ENCODE results near the gene RPL19.

Gene RPL19

DNA sequence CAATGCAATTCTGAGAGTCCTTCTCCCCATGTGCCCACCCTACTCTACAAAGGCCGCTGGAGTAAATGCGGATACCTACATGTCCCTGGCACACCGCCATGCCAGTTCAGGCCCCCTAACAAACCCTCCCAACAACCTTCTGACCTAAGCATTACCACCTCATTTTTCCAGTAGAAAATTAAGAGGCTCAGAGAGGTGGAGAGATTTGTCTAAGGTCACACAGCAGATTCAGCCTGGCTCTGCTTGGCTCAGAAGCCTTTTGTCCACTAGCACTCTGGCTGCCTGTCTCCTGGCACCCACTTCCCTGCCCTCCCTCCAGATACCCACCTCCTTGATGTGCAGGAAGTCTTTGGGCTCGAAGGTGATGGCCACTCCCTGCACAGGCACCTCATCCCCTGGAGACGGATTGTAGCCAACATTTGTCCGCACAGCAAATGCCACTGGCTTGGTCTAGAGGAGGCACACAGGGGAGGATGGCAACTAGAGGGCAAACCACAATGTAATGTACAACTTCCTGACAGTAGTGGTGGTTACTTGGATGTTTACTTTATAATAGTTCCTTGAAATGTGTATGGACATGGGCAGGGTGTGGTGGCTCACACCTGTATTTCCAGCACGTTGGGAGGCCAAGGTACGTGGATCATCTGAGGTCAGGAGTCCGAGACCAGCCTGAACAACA is 12.8 kb upstream of the RPL19 start:
- Histone ChIP-seq H3K36me3 (ENCODE audit: insufficient read depth, low read length) (peaks cover 7% of the 10 kb centered on the region; the same call in 1 of the 2 replicates), H3K27me3 (ENCODE audit: insufficient read depth, low read length) (no peaks in the 10 kb centered on the region), H2AFZ (ENCODE audit: low read length, unreplicated experiment) (no peak overlapping the region), H3K79me2 (ENCODE audit: control insufficient read depth, insufficient read depth, low read length, unreplicated experiment) (no peaks in the 10 kb centered on the region), H3K4me1 (ENCODE audit: control insufficient read depth, insufficient read depth, low read length, unreplicated experiment) (no peaks in the 10 kb centered on the region), H3K4me3 (ENCODE audit: low read depth, low read length) (no peak overlapping the region), H3K27ac (ENCODE audit: low read depth, low read length) (no peak overlapping the region)

DNA sequence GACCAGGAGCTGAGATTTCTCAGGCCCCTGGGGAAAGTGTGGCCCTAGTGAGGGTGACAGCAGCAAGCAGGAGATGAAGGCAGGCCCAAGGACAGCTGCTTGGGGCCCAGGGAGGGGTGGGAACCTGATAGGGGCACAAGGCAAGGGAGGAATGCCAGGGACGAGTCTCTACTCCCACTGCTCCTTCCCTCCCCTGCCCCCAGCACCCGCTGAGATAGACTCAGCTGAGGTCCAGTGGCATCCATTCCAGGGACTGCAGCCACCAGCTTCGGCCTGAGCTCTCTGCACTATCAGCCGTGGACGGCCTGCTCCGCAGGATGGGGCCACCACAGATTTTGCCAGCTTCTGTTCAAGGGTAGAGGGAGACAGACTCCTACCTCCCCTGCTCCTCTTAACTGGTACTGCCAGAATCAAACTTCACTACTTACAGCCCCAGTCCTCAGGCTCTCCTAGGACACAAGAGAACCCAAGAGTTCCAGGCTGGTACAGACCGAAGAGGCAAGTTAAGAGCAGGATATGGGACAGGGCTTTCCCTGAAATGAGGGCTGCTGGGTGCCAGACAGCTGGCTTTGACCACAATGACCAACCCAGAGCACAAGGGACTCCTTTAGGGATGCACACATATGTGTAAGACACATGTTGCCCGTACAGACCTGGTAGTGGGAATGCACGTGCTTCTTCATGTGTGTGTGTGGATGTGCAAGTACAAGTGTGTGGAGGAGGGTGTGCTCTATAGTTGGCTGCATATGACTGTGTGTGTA is 8.2 kb upstream of the RPL19 start:
- no peak overlapping the region for H2AFZ ChIP-seq (ENCODE audit: low read length, unreplicated experiment)
- peaks cover 3% of the 10 kb centered on the region; the same call in 1 of the 2 replicates for H3K36me3 ChIP-seq (ENCODE audit: insufficient read depth, low read length)
- H3K27me3 ChIP-seq (ENCODE audit: insufficient read depth, low read length): no peaks in the 10 kb centered on the region
- peaks cover 36% of the 10 kb centered on the region for H3K79me2 ChIP-seq (ENCODE audit: control insufficient read depth, insufficient read depth, low read length, unreplicated experiment)
- H3K4me1 ChIP-seq (ENCODE audit: control insufficient read depth, insufficient read depth, low read length, unreplicated experiment): peaks cover 26% of the 10 kb centered on the region
- no peak overlapping the region for H3K27ac ChIP-seq (ENCODE audit: low read depth, low read length)
- no peak overlapping the region for H3K4me3 ChIP-seq (ENCODE audit: low read depth, low read length)

DNA sequence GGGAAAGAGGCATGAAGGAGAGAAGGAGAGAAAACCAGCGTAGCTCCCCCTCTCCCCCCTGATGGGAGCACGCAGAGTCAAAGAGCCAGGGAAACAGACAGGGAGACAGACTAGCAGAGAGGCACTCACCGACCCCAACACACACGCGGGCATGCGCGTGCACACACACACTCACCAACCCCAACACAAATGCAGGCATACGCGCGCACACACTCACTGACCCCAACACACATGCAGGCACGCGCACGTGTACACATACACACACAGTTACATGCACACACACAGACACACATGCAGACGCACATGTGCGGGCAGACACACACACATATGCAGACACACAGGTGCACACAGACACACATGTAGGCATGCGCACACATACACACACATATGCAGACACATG is 7.2 kb upstream of the RPL19 start:
- Histone ChIP-seq H3K36me3 (ENCODE audit: insufficient read depth, low read length) (peaks cover 3% of the 10 kb centered on the region; the same call in 1 of the 2 replicates), H3K4me3 (ENCODE audit: low read depth, low read length) (no peak overlapping the region), H3K27ac (ENCODE audit: low read depth, low read length) (no peak overlapping the region), H2AFZ (ENCODE audit: low read length, unreplicated experiment) (no peak overlapping the region), H3K4me1 (ENCODE audit: control insufficient read depth, insufficient read depth, low read length, unreplicated experiment) (peaks cover 26% of the 10 kb centered on the region), H3K79me2 (ENCODE audit: control insufficient read depth, insufficient read depth, low read length, unreplicated experiment) (peaks cover 36% of the 10 kb centered on the region), H3K27me3 (ENCODE audit: insufficient read depth, low read length) (no peaks in the 10 kb centered on the region)

DNA sequence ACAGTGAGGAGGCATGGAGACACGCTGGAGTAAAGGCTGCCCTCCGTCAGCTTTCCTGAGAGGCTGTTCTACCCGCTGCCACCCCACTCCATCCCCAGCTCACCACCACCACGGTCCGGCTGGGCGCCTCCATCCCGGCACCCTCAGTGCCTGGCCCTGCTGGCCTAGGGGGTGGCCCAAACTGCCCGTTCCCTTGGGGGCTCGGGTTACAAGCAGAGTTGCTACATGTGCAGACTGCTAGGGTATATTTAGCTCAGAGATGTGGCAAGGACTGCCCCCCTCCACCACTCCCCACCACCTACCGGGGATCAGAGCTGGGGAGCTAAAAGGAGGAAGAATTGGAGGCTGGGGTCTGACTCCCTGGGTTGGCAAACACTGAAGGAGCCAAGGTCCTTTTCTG is 6.7 kb upstream of the RPL19 start:
- Histone ChIP-seq H3K27me3 (ENCODE audit: insufficient read depth, low read length) (no peaks in the 10 kb centered on the region), H3K4me1 (ENCODE audit: control insufficient read depth, insufficient read depth, low read length, unreplicated experiment) (peaks cover 26% of the 10 kb centered on the region), H3K4me3 (ENCODE audit: low read depth, low read length) (no peak overlapping the region), H3K27ac (ENCODE audit: low read depth, low read length) (no peak overlapping the region), H2AFZ (ENCODE audit: low read length, unreplicated experiment) (no peak overlapping the region), H3K36me3 (ENCODE audit: insufficient read depth, low read length) (peaks cover 3% of the 10 kb centered on the region; the same call in 1 of the 2 replicates), H3K79me2 (ENCODE audit: control insufficient read depth, insufficient read depth, low read length, unreplicated experiment) (peaks cover 36% of the 10 kb centered on the region)

DNA sequence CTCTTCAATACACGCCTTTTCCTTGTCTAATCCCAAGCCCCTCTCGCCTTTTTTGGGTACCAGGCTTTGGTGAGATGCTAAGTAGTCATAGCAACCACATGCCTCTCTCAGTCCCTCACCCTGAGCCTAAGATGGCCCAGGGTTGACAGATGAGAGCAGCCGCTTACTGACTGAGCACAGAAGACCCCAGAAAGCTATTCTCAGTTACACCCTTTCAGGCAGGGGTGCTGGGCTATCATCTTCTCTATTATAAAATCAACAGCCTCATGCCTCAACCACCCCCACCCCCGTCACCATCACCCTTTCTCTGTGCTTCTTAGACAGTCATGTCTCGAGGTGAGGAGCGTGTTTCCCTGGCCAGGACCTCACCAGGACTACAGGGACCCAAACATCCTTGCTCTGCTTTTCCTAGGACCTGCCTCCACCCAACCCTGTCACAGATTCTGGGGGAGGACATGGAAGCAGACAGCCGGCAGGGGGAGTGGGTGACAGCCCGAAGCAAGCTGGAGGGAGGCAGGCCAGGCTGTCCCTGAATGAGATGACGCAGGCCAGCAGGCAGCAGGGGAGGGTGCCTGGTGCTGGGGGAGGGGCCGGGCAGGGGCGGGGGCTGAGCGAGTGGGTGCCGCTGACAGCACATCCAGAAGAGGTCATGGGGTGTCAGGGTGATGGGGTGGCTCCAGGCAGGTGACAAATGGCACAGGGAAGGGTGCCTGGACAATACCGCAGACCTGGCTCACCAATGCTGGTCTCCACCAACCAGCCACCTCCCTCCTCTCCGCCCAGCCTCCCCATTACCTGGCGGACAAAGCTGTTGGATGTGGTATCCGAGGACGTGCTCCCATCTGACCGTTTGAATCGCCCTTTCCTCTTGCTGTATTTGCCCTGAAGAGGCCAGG is 5.7 kb upstream of the RPL19 start:
- H2AFZ ChIP-seq (ENCODE audit: low read length, unreplicated experiment): no peak overlapping the region
- H3K27me3 ChIP-seq (ENCODE audit: insufficient read depth, low read length): no peaks in the 10 kb centered on the region
- H3K4me3 ChIP-seq (ENCODE audit: low read depth, low read length): no peak overlapping the region
- peaks cover 36% of the 10 kb centered on the region for H3K79me2 ChIP-seq (ENCODE audit: control insufficient read depth, insufficient read depth, low read length, unreplicated experiment)
- no peak overlapping the region for H3K27ac ChIP-seq (ENCODE audit: low read depth, low read length)
- peaks cover 26% of the 10 kb centered on the region for H3K4me1 ChIP-seq (ENCODE audit: control insufficient read depth, insufficient read depth, low read length, unreplicated experiment)
- H3K36me3 ChIP-seq (ENCODE audit: insufficient read depth, low read length): peaks cover 3% of the 10 kb centered on the region; the same call in 1 of the 2 replicates

DNA sequence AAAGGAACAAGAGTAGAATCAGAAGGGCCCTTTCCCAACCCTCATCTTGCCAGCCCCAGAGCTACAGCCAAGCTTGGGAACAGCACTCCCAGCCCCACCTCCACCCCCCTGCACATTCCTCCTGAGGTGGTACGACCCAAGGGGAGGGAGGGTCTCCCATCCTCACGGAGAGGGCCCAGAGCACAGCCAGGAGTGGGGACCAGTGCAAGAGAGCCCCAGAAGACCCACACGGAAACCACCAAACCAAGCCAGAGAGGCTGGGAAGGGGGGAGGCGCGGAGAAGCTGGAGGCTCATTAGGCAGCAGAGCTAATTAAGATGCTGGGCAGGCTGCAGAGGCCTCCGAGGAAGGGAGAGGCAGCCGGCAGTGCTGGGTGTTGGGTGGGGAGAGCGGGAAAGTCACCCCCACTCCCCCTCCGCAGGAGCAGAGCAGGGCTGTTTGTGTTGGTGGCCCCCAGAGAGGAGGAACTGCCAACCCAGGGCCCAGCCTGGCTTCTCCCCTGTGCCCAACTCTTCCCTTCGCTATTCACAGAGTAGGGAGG is 5.0 kb upstream of the RPL19 start:
- Histone ChIP-seq H3K4me1 (ENCODE audit: control insufficient read depth, insufficient read depth, low read length, unreplicated experiment) (peaks cover 26% of the 10 kb centered on the region), H3K36me3 (ENCODE audit: insufficient read depth, low read length) (peaks cover 3% of the 10 kb centered on the region; the same call in 1 of the 2 replicates), H3K27ac (ENCODE audit: low read depth, low read length) (no peak overlapping the region), H3K79me2 (ENCODE audit: control insufficient read depth, insufficient read depth, low read length, unreplicated experiment) (peaks cover 36% of the 10 kb centered on the region), H3K27me3 (ENCODE audit: insufficient read depth, low read length) (no peaks in the 10 kb centered on the region), H2AFZ (ENCODE audit: low read length, unreplicated experiment) (no peak overlapping the region), H3K4me3 (ENCODE audit: low read depth, low read length) (no peak overlapping the region)

DNA sequence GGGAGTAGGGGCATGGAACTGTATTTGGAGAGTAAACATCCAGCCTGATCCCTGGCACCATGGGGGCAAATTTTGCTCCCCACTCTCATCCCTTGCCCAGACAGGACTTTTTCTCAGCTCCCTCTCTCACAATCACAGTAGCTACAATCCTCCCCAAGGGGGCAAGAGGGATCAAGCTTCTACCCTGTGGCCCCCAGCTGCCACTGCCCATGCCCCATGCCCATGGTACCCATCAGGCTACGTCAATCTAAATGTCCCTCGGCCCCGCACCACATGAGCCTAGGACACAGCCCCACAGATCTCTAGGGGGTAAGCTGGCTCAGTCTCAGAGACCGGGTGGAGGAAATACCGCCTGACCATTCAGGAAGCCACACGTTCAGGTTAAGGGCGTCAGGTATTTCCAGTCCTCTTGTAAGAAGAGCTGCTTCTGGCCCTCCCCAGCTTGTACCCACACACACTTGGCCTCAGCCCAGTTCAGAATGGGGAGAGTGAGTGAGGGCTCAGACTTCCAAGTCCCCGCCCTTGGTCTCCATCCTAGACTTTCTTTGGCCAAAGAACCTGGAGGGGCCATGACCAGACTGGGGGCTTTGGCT is 4.4 kb upstream of the RPL19 start:
- Histone ChIP-seq H3K4me3 (ENCODE audit: low read depth, low read length) (peak overlapping the region; percentile 95), H3K27ac (ENCODE audit: low read depth, low read length) (no peak overlapping the region), H3K36me3 (ENCODE audit: insufficient read depth, low read length) (peaks cover 3% of the 10 kb centered on the region; the same call in 1 of the 2 replicates), H3K79me2 (ENCODE audit: control insufficient read depth, insufficient read depth, low read length, unreplicated experiment) (peaks cover 42% of the 10 kb centered on the region), H3K4me1 (ENCODE audit: control insufficient read depth, insufficient read depth, low read length, unreplicated experiment) (peaks cover 26% of the 10 kb centered on the region), H2AFZ (ENCODE audit: low read length, unreplicated experiment) (no peak overlapping the region), H3K27me3 (ENCODE audit: insufficient read depth, low read length) (no peaks in the 10 kb centered on the region)

DNA sequence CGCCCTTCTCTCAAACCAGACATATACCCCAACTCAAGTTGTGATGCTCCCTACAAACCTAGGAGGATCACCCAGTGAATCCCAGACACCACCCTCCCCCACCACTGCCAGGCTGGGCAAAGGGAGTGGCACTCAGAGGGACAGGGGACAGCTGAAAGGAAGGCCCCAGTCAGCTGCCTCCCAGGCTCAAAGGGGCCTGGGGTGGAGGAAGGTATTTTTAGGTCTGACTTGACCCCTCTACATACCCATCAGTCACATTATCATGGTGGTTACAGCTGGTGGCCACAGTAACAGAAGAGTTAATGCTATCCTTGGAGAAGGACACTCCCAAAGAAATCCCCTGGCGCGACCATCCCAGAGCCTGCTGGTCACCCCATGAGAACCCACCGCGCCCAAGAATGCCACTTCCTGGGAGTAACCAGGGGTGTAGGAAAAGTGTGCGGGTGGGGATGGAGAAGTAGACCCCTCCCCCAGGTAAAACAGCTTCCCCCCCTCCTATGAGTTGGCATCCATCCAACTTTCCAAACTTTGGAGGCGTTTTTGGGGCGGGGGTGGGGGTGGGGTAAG is 3.8 kb upstream of the RPL19 start:
- H3K4me3 ChIP-seq (ENCODE audit: low read depth, low read length): peak overlapping the region; percentile 95
- peaks cover 9% of the 10 kb centered on the region; the same call in 1 of the 2 replicates for H3K36me3 ChIP-seq (ENCODE audit: insufficient read depth, low read length)
- no peak overlapping the region for H2AFZ ChIP-seq (ENCODE audit: low read length, unreplicated experiment)
- H3K79me2 ChIP-seq (ENCODE audit: control insufficient read depth, insufficient read depth, low read length, unreplicated experiment): peaks cover 48% of the 10 kb centered on the region
- H3K27ac ChIP-seq (ENCODE audit: low read depth, low read length): no peak overlapping the region
- peaks cover 26% of the 10 kb centered on the region for H3K4me1 ChIP-seq (ENCODE audit: control insufficient read depth, insufficient read depth, low read length, unreplicated experiment)
- no peaks in the 10 kb centered on the region for H3K27me3 ChIP-seq (ENCODE audit: insufficient read depth, low read length)

DNA sequence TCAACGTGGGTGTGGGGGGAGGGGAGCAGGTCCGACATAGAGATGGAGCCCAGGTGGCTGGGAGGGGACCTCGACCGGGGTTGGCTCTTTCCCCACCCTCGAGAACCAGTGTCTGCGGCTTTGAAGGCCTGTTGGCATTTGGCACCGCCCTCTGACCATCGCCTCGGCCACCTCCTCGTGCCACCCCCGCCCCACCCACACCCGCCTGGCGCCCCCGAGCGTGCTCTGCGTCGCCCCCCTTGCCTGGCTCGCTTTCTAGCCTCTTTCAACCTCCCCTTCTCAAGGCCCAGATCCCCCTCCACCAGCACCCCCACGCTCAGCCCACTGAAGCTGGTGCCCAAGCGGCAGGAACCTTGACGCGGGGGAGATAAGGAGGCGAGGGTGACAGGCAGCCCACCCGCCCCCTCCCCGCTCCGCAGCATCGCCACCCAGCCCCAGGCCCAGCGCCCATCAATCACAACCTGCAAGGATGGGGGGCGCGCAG is 3.2 kb upstream of the RPL19 start:
- Histone ChIP-seq H2AFZ (ENCODE audit: low read length, unreplicated experiment) (peak overlapping the region; percentile 37), H3K4me1 (ENCODE audit: control insufficient read depth, insufficient read depth, low read length, unreplicated experiment) (peaks cover 30% of the 10 kb centered on the region)

More for the DNA sequence above, 3.2 kb upstream of the RPL19 start:
- Histone ChIP-seq H3K27ac (ENCODE audit: low read depth, low read length) (no peak overlapping the region), H3K27me3 (ENCODE audit: insufficient read depth, low read length) (no peaks in the 10 kb centered on the region), H3K4me3 (ENCODE audit: low read depth, low read length) (peak overlapping the region; percentile 95), H3K79me2 (ENCODE audit: control insufficient read depth, insufficient read depth, low read length, unreplicated experiment) (peaks cover 54% of the 10 kb centered on the region), H3K36me3 (ENCODE audit: insufficient read depth, low read length) (peaks cover 10% of the 10 kb centered on the region; the same call in 1 of the 2 replicates)
